Cardiac fibroblast (primary cell): ENCODE measurements around the gene TRPM4.
A peak's percentile ranks its signal among the peaks of the same experiment; 100 is the strongest.

Source experiments
- DNase-seq, 2 donors: peaks; one replicate each; pipeline versions ENCODE4 v3.0.0 to v3.0.0-alpha.2; 2010; ENCODE audit warnings: low read depth in 2 of 2
- H3K4me3 ChIP-seq, 2 donors: replicated peaks in 1 of 2; 1 replicate in 1 of 2; 2 replicates in 1 of 2; pipeline ENCODE4 v1.5.1; 2011; ENCODE audit warnings: low read depth in 2 of 2, low read length in 2 of 2, mild to moderate bottlenecking in 2 of 2, moderate library complexity in 1 of 2
- CTCF ChIP-seq: IDR thresholded peaks from one replicate; pipeline ENCODE4 v1.5.1; 2011; ENCODE audit warnings: low read depth, mild to moderate bottlenecking, low read length, inconsistent platforms

Gene TRPM4

GRCh38 chr19:49148784-49149651 lies 8.6 kb upstream of the TRPM4 start:
- no peak for TF ChIP-seq CTCF
- peak; percentile 91 to 97 for DNase-seq
- H3K4me3 ChIP-seq = peak overlapping the region; percentile 57 to 89

- DNase-seq = peak; percentile 87 to 92
- no peak for TF ChIP-seq CTCF
These were observed 7.9 kb upstream of the TRPM4 start for GRCh38 chr19:49149652-49150105.

GRCh38 chr19:49150106-49150943 lies 7.3 kb upstream of the TRPM4 start:
- TF ChIP-seq CTCF = no peak
- peak; percentile 78 to 82 for DNase-seq

More at GRCh38 chr19:49149652-49150105, 7.9 kb upstream of the TRPM4 start:
- peak overlapping the region; percentile 57 to 89 for H3K4me3 ChIP-seq

GRCh38 chr19:49150944-49151243 lies 6.7 kb upstream of the TRPM4 start:
- DNase-seq = no peak
- no peak for TF ChIP-seq CTCF
- H3K4me3 ChIP-seq = peak overlapping the region; percentile 57 to 89

More at GRCh38 chr19:49150106-49150943, 7.3 kb upstream of the TRPM4 start:
- peak overlapping the region; percentile 57 to 89 for H3K4me3 ChIP-seq

GRCh38 chr19:49151267-49152118 lies 6.1 kb upstream of the TRPM4 start:
- H3K4me3 ChIP-seq = peak overlapping the region in 1 of 2 donors; percentile 57
- TF ChIP-seq CTCF = no peak
- peak; percentile 36 to 43 for DNase-seq

GRCh38 chr19:49152119-49152550 lies 5.5 kb upstream of the TRPM4 start:
- DNase-seq = no peak
- H3K4me3 ChIP-seq = no peak overlapping the region
- no peak for TF ChIP-seq CTCF
